ENCODE data around the gene INPP5J. TPM values are rescaled to one million over a fixed set of nuclear protein-coding genes. Genes with fewer than 3 reads are reported as not detected.

Gene INPP5J
- total and polyA plus RNA-seq, 2 donors, result 0.32 to 1.5 TPM

DNA sequence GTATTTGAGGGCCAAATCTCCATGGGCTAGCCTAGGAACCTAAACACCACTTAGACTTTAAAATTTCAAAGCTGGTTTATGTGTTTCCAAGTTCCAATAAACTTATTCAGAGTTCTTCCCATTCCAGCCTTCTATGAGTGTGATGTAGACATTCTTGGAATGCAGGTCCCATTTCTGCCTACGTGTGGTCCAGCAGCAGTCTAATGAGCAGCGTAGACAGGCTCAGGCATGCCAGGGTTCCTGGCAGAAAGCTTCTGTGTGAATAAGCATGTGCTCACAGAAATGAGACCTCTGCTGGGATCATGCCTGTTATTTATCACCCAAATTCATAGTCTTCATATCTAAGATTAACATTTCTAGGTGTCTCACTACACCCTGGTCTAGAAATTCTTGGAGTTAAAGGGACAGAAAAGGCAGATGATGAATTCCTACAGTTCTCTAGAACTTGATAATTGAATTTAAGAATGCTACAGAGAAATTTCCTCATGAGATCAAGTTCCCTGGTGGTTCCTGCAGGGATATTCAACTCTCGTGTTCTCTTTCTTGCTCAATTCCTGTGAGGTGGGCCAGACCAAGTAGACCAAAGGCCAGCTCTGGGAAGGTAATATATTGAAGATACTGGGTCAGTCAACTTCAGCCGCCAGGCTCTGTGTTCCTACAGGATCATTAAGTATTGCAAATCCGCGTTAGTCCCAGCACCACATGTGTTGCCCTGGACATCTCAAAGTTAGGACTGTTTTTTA is 54.8 kb downstream of the INPP5J start:
- Histone ChIP-seq H3K27ac (ENCODE audit: low read depth) (no peak overlapping the region), H3K4me1 (ENCODE audit: insufficient read depth) (peaks cover 1% of the 10 kb centered on the region)
- 76% methylated on average over 6 of the region's 6 CpGs for WGBS

DNA sequence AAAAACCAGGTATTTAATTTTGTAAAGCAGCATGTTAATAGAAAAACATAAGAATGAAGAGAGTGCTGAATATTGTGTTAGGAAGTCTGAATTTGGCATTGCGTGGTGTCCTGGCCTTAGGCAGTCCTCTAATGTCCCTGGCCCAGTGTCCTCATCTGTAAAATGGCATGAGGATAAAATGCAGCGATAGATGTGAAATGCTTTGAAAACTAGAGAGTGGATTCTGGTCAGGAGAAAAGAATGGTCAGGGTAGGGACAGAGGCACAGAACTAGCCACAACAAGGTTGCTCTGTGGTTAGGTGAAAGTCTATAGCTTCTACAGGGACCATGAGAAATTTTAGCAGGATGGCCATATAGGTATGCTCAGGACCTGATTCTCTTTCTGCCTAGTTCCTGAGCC is 56.1 kb downstream of the INPP5J start:
- 97% methylated on average over 2 of the region's 2 CpGs for WGBS
- DNase-seq (ENCODE audit: extremely low spot score), result no peak
- Histone ChIP-seq H3K27ac (ENCODE audit: low read depth) (no peak overlapping the region), H3K36me3 (ENCODE audit: insufficient read depth) (no peaks in the 10 kb centered on the region), H3K4me1 (ENCODE audit: insufficient read depth) (peaks cover 1% of the 10 kb centered on the region), H3K4me3 (ENCODE audit: low read depth, low read length) (no peak overlapping the region)

More for the DNA sequence above, 54.8 kb downstream of the INPP5J start:
- Histone ChIP-seq H3K36me3 (ENCODE audit: insufficient read depth) (no peaks in the 10 kb centered on the region), H3K4me3 (ENCODE audit: low read depth, low read length) (no peak overlapping the region)
- DNase-seq (ENCODE audit: extremely low spot score), result peak; percentile 55

GRCh38 chr22:31179345-31179744 is 56.6 kb downstream of the INPP5J start:
- Histone ChIP-seq H3K36me3 (ENCODE audit: insufficient read depth) (no peaks in the 10 kb centered on the region), H3K27ac (ENCODE audit: low read depth) (no peak overlapping the region), H3K4me1 (ENCODE audit: insufficient read depth) (no peaks in the 10 kb centered on the region), H3K4me3 (ENCODE audit: low read depth, low read length) (no peak overlapping the region)
- DNase-seq (ENCODE audit: extremely low spot score), result no peak
- 52% methylated on average over 1 of the region's 1 CpG for whole genome bisulfite sequencing

DNA sequence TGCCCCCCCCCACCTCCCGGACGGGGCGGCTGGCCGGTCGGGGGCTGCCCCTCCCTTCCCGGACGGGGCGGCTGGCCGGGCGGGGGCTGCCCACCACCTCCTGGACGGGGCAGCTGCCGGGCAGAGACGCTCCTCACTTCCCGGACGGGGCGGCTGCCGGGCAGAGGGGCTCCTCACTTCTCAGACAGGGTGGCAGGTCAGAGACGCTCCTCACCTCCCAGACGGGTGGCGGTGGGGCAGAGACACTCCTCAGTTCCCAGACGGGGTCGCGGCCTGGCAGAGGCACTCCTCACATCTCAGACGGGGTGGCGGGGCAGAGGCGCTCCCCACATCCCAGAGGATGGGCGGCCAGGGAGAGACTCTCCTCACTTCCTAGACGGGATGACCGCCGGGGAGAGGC is 61.2 kb downstream of the INPP5J start:
- DNase-seq (ENCODE audit: extremely low spot score), result no peak
- WGBS, result 96% methylated on average over 30 of the region's 30 CpGs
- no peak overlapping the region for H3K4me3 ChIP-seq (ENCODE audit: low read depth, low read length)
- H3K36me3 ChIP-seq (ENCODE audit: insufficient read depth), result no peaks in the 10 kb centered on the region
- no peaks in the 10 kb centered on the region for H3K4me1 ChIP-seq (ENCODE audit: insufficient read depth)
- H3K27ac ChIP-seq (ENCODE audit: low read depth), result no peak overlapping the region

Small RNA genes lying within 50 kb of the gene (small RNA-seq; reads per million reads assigned to genes)
- gene MIR3928, result 0.68 reads per million, percentile 61 among the genes with 10 or more reads in this experiment

Other genes starting within 250 kb of the INPP5J start
- gene MORC2, start 154.2 kb upstream of the INPP5J start, total RNA-seq, result 18.1 TPM
- 21.7 TPM for gene MORC2, start 154.2 kb upstream of the INPP5J start, polyA plus RNA-seq
- gene TUG1, start 153.7 kb upstream of the INPP5J start, total RNA-seq, result 120 TPM
- 48.7 TPM for gene TUG1, start 153.7 kb upstream of the INPP5J start, polyA plus RNA-seq
- 149 TPM for gene SMTN, start 41.6 kb upstream of the INPP5J start, total RNA-seq
- gene SMTN, start 41.6 kb upstream of the INPP5J start, polyA plus RNA-seq, result 1,750 TPM
- gene SELENOM, start 15.4 kb upstream of the INPP5J start, total RNA-seq, result 113 TPM
- gene SELENOM, start 15.4 kb upstream of the INPP5J start, polyA plus RNA-seq, result 1,134 TPM
- not detected for gene PLA2G3, start 17.5 kb downstream of the INPP5J start, total RNA-seq
- gene PLA2G3, start 17.5 kb downstream of the INPP5J start, polyA plus RNA-seq, result not detected
- gene RNF185, start 37.2 kb downstream of the INPP5J start, total RNA-seq, result 23.3 TPM
- gene RNF185, start 37.2 kb downstream of the INPP5J start, polyA plus RNA-seq, result 31.1 TPM
- gene LIMK2, start 89.3 kb downstream of the INPP5J start, total RNA-seq, result 31.5 TPM
- gene LIMK2, start 89.3 kb downstream of the INPP5J start, polyA plus RNA-seq, result 16.3 TPM
- 19.5 TPM for gene PIK3IP1, start 169.5 kb downstream of the INPP5J start, total RNA-seq
- 29.2 TPM for gene PIK3IP1, start 169.5 kb downstream of the INPP5J start, polyA plus RNA-seq
- gene PATZ1, start 223.4 kb downstream of the INPP5J start, total RNA-seq, result 17.6 TPM
- 25.6 TPM for gene PATZ1, start 223.4 kb downstream of the INPP5J start, polyA plus RNA-seq

All from urinary bladder (tissue), 4 donors.